HepG2 (cell line): Measurements from ENCODE around the gene SPSB2. TPM values are rescaled to one million over a fixed set of nuclear protein-coding genes. Genes with fewer than 3 reads are reported as not detected.

Experiments
- CAMTA2 ChIP-seq: sonication (generic); formaldehyde crosslinking; IDR thresholded peaks from 2 replicates; pipeline ENCODE4 v1.4.0; 2020; ENCODE audit warnings: mild to moderate bottlenecking, missing genetic modification reagents, borderline replicate concordance
- HNRNPL ChIP-seq: fragments of 200-400 bp; formaldehyde crosslinking; IDR thresholded peaks from 2 replicates; pipeline ENCODE4 v1.6.1; 2017; ENCODE audit warnings: mild to moderate bottlenecking, low read depth, low read length
- MXD4 ChIP-seq: IDR thresholded peaks from 2 replicates; pipeline ENCODE4 v1.6.1; 2016; ENCODE audit warnings: mild to moderate bottlenecking, missing biosample characterization, missing genetic modification reagents
- PAX8 ChIP-seq: sonication (generic); formaldehyde crosslinking; IDR thresholded peaks from 2 replicates; pipeline ENCODE4 v1.8.0; 2022; ENCODE audit warnings: mild to moderate bottlenecking, missing genetic modification reagents, borderline replicate concordance
- RARA ChIP-seq: IDR thresholded peaks from 2 replicates; pipeline ENCODE4 v1.6.1; 2016; ENCODE audit warnings: missing genetic modification reagents, missing compliant biosample characterization
- SUZ12 ChIP-seq: fragments of 150-350 bp; IDR thresholded peaks from 2 replicates; pipeline ENCODE4 v1.6.1; 2014; ENCODE audit warnings: low read depth, low read length
- TGIF2 ChIP-seq: IDR thresholded peaks from 2 replicates; pipeline ENCODE4 v1.6.1; 2016; ENCODE audit warnings: control low read depth, missing compliant biosample characterization
- XRCC5 ChIP-seq: fragments of 200-400 bp; formaldehyde crosslinking; optimal IDR thresholded peaks from 2 replicates; pipeline ENCODE3; 2017; ENCODE audit warnings: mild to moderate bottlenecking, low read length
- ZBTB7B ChIP-seq: sonication (generic); formaldehyde crosslinking; IDR thresholded peaks from 2 replicates; pipeline ENCODE4 v1.4.0; 2020; ENCODE audit warnings: missing genetic modification reagents
- ZNF547 ChIP-seq: sonication (generic); formaldehyde crosslinking; IDR thresholded peaks from 2 replicates; pipeline ENCODE4 v1.5.1; 2020; ENCODE audit warnings: mild to moderate bottlenecking, missing genetic modification reagents
- ZNF549 ChIP-seq: sonication (generic); formaldehyde crosslinking; IDR thresholded peaks from 2 replicates; pipeline ENCODE4 v1.5.0; 2020; ENCODE audit warnings: missing genetic modification reagents
- ZNF788 ChIP-seq: sonication (generic); formaldehyde crosslinking; IDR thresholded peaks from 2 replicates; pipeline ENCODE4 v1.5.0; 2020; ENCODE audit warnings: mild to moderate bottlenecking, missing genetic modification reagents, borderline replicate concordance
- ZNF850 ChIP-seq: sonication (generic); formaldehyde crosslinking; conservative IDR thresholded peaks from 2 replicates; pipeline ENCODE4 v1.9.0; 2021; ENCODE audit warnings: mild to moderate bottlenecking, missing genetic modification reagents
- ZZZ3 ChIP-seq: sonication (generic); formaldehyde crosslinking; IDR thresholded peaks from 2 replicates; pipeline ENCODE4 v1.4.0; 2020; ENCODE audit warnings: missing genetic modification reagents, mild to moderate bottlenecking, borderline replicate concordance
- polyA plus RNA-seq, 8 experiments: library from polyadenylated mRNA; depleted of rRNA in 3 of 8; stranded (reverse) in 7 of 8; unstranded in 1 of 8; fragments of >200 nt; fragmentation: Illumina TruSeq in 4 of 8; extraction: Trizol in 4 of 8; gene quantifications; 2 replicates each; pipeline versions ENCODE4 v1.2.1 to v1.2.3, GENCODE V29; 2011 to 2016; ENCODE audit warnings: low read depth in 4 of 8, missing spikeins in 1 of 8, mixed read lengths in 1 of 8; ENCODE audit not compliant: insufficient read depth in 1 of 8
- total RNA-seq, 5 experiments: library from RNA; depleted of rRNA; stranded (reverse); fragments of >200 nt; fragmentation: Illumina TruSeq; extraction: Trizol; gene quantifications; 2 replicates each; pipeline ENCODE4 v1.2.3, GENCODE V29; 2016; ENCODE audit warnings: low read depth in 1 of 5
- TF ChIP-seq, protein P1 (sequence below): sonication (generic); formaldehyde crosslinking; IDR thresholded peaks from 2 replicates; pipeline ENCODE4 v1.8.1; 2023; ENCODE audit warnings: mild to moderate bottlenecking, inconsistent platforms, moderate library complexity, missing genetic modification reagents, borderline replicate concordance
- TF ChIP-seq, protein P2 (sequence below): sonication (generic); formaldehyde crosslinking; IDR thresholded peaks from 2 replicates; pipeline ENCODE4 v1.8.1; 2023; ENCODE audit warnings: missing genetic modification reagents, mild to moderate bottlenecking, borderline replicate concordance
- TF ChIP-seq, protein P3 (sequence below): sonication (generic); formaldehyde crosslinking; IDR thresholded peaks from 2 replicates; pipeline ENCODE4 v1.9.0; 2021; ENCODE audit warnings: missing genetic modification reagents, borderline replicate concordance
- TF ChIP-seq, protein P4 (sequence below): sonication (generic); formaldehyde crosslinking; IDR thresholded peaks from 2 replicates; pipeline ENCODE4 v1.8.0; 2023; ENCODE audit warnings: mild to moderate bottlenecking, missing genetic modification reagents
- TF ChIP-seq, protein P5 (sequence below): sonication (generic); formaldehyde crosslinking; IDR thresholded peaks from 2 replicates; pipeline ENCODE4 v1.4.0; 2020; ENCODE audit warnings: missing genetic modification reagents, mild to moderate bottlenecking, borderline replicate concordance
- TF ChIP-seq, protein P6 (sequence below): sonication (generic); formaldehyde crosslinking; IDR thresholded peaks from 2 replicates; pipeline ENCODE4 v1.5.1; 2020; ENCODE audit warnings: missing genetic modification reagents, mild to moderate bottlenecking, borderline replicate concordance

SPSB2 gene
- total and polyA plus RNA-seq, 2 of the 13 experiments (the other 11 are each of a cell fraction or from before 2014, with no cell fraction given) = 2.0 to 6.2 TPM

DNA sequence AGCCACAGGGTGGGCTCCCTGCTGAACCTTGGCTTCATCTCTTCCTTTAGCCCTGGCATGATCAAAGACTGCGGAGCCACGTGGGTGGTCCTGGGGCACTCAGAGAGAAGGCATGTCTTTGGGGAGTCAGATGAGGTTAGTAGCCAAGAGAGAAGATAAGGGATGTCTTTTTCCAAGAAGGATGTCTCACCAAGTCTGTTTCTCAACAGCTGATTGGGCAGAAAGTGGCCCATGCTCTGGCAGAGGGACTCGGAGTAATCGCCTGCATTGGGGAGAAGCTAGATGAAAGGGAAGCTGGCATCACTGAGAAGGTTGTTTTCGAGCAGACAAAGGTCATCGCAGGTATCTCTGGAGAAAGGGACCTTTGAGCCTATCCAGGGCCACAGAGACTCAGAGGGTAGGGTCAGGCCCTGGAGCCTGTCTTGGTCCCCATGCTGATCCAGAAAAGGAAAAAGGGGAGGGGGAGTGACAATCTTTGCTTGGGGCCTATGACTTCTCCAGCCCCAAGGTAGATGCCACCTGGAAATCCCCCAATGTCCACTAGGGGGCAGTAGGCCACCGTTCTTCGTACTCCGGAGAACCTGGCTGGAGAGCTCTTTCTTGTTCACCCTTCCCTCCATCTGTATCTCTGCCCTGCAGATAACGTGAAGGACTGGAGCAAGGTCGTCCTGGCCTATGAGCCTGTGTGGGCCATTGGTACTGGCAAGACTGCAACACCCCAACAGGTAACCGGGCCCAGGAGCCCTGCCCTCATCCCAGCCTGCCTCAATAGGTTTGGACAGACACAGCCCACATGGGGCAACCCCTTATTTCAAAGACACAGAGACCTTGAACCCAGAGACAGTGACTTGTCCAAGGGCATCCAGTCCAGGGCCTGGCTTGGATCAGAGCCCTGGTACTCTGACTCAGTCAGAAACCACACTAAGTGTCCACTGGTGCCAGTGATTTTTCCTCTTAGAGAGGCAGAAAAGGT lies 3.8 kb downstream of the SPSB2 start (continued):
- TF ChIP-seq, protein P1, sequence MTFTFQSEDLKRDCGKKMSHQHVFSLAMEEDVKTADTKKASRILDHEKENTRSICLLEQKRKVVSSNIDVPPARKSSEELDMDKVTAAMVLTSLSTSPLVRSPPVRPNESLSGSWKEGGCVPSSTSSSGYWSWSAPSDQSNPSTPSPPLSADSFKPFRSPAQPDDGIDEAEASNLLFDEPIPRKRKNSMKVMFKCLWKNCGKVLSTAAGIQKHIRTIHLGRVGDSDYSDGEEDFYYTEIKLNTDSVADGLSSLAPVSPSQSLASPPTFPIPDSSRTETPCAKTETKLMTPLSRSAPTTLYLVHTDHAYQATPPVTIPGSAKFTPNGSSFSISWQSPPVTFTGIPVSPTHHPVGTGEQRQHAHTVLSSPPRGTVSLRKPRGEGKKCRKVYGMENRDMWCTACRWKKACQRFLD = 0 out of 2 replicates have a peak, but pooled peaks have one; percentile 8
- no peak for TF ChIP-seq MXD4 (CRISPR knock-in tag)
- TF ChIP-seq TGIF2 = 0 out of 2 replicates have a peak, but pooled peaks have one; percentile 16
- TF ChIP-seq HNRNPL = no peak
- TF ChIP-seq ZBTB7B = no peak
- TF ChIP-seq PAX8 (CRISPR knock-in tag) = 0 out of 2 replicates have a peak, but pooled peaks have one; percentile 43
- TF ChIP-seq ZZZ3 (CRISPR knock-in tag) = 0 out of 2 replicates have a peak, but pooled peaks have one; percentile 50
- TF ChIP-seq ZNF788 (CRISPR knock-in tag) = 0 out of 2 replicates have a peak, but pooled peaks have one; percentile 35
- TF ChIP-seq, protein P2, sequence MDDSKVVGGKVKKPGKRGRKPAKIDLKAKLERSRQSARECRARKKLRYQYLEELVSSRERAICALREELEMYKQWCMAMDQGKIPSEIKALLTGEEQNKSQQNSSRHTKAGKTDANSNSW (CRISPR knock-in tag) = no peak
- no peak for TF ChIP-seq RARA (CRISPR knock-in tag)
- TF ChIP-seq, protein P3, sequence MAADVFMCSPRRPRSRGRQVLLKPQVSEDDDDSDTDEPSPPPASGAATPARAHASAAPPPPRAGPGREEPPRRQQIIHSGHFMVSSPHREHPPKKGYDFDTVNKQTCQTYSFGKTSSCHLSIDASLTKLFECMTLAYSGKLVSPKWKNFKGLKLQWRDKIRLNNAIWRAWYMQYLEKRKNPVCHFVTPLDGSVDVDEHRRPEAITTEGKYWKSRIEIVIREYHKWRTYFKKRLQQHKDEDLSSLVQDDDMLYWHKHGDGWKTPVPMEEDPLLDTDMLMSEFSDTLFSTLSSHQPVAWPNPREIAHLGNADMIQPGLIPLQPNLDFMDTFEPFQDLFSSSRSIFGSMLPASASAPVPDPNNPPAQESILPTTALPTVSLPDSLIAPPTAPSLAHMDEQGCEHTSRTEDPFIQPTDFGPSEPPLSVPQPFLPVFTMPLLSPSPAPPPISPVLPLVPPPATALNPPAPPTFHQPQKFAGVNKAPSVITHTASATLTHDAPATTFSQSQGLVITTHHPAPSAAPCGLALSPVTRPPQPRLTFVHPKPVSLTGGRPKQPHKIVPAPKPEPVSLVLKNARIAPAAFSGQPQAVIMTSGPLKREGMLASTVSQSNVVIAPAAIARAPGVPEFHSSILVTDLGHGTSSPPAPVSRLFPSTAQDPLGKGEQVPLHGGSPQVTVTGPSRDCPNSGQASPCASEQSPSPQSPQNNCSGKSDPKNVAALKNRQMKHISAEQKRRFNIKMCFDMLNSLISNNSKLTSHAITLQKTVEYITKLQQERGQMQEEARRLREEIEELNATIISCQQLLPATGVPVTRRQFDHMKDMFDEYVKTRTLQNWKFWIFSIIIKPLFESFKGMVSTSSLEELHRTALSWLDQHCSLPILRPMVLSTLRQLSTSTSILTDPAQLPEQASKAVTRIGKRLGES = no peak
- peak; percentile 23 for TF ChIP-seq XRCC5
- TF ChIP-seq, protein P4, sequence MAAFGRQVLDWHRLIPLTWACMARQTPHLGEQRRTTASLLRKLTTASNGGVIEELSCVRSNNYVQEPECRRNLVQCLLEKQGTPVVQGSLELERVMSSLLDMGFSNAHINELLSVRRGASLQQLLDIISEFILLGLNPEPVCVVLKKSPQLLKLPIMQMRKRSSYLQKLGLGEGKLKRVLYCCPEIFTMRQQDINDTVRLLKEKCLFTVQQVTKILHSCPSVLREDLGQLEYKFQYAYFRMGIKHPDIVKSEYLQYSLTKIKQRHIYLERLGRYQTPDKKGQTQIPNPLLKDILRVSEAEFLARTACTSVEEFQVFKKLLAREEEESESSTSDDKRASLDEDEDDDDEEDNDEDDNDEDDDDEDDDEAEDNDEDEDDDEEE (CRISPR knock-in tag) = no peak
- peak; percentile 13; the same call in 1 of the 2 replicates for TF ChIP-seq ZNF547 (CRISPR knock-in tag)
- TF ChIP-seq SUZ12 = no peak
- TF ChIP-seq, protein P5, sequence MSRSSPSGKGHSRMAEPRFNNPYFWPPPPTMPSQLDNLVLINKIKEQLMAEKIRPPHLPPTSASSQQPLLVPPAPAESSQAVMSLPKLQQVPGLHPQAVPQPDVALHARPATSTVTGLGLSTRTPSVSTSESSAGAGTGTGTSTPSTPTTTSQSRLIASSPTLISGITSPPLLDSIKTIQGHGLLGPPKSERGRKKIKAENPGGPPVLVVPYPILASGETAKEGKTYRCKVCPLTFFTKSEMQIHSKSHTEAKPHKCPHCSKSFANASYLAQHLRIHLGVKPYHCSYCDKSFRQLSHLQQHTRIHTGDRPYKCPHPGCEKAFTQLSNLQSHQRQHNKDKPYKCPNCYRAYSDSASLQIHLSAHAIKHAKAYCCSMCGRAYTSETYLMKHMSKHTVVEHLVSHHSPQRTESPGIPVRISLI (CRISPR knock-in tag) = no peak
- TF ChIP-seq, protein P6, sequence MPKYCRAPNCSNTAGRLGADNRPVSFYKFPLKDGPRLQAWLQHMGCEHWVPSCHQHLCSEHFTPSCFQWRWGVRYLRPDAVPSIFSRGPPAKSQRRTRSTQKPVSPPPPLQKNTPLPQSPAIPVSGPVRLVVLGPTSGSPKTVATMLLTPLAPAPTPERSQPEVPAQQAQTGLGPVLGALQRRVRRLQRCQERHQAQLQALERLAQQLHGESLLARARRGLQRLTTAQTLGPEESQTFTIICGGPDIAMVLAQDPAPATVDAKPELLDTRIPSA (CRISPR knock-in tag) = no peak
- no peak for TF ChIP-seq ZNF850 (CRISPR knock-in tag)
- TF ChIP-seq CAMTA2 (CRISPR knock-in tag) = no peak
- no peak for TF ChIP-seq ZNF549 (CRISPR knock-in tag)
